NCI-H510A (cell line): ENCODE data around the gene TEP1.
"Not testable (repeated sequence)": the region's sequence is repeated elsewhere in the genome, so short reads cannot be mapped to it uniquely, and the experiment has no call there.

Experiments used
- DNase-seq: peaks from one replicate; lab custom pipeline; 2025; lab: John Stamatoyannopoulos, UW

The TEP1 gene

GRCh38 chr14:20412876-20413743 lies at the start of gene TEP1:
Gene TEP1, minus strand, starts transcription at chr14:20413501. Its CDS starts 5,062 bp downstream, at chr14:20408439.
- DNase-seq: peak; percentile 83

GRCh38 chr14:20461225-20462141 lies 48.2 kb upstream of the TEP1 start, which contains the start of gene PIP4P1:
Gene PIP4P1, minus strand, starts transcription at chr14:20461434. Its CDS starts 109 bp downstream, at chr14:20461325.
- peak; percentile 98 for DNase-seq

- peak; percentile 48 for DNase-seq
Measured at GRCh38 chr14:20460458-20461224, 47.3 kb upstream of the TEP1 start.

- no peak for DNase-seq
Measured at GRCh38 chr14:20458031-20458789, 44.9 kb upstream of the TEP1 start.

- DNase-seq: no peak
Measured at GRCh38 chr14:20456971-20457370, 43.7 kb upstream of the TEP1 start.

- DNase-seq: peak; percentile 66
Measured at GRCh38 chr14:20455355-20456300, 42.3 kb upstream of the TEP1 start.

GRCh38 chr14:20454516-20455354 lies 41.4 kb upstream of the TEP1 start, which contains the start of the genes APEX1 and OSGEP:
Gene APEX1, plus strand, starts transcription at chr14:20455226. Its CDS starts 420 bp downstream, at chr14:20455646.
Gene OSGEP, minus strand, starts transcription at chr14:20454812. Its CDS starts 129 bp downstream, at chr14:20454683.
- DNase-seq: peak; percentile 95

- not testable (repeated sequence) for DNase-seq
Measured at GRCh38 chr14:20452831-20453230, 39.5 kb upstream of the TEP1 start.

- no peak for DNase-seq
Measured at GRCh38 chr14:20446889-20447288, 33.6 kb upstream of the TEP1 start.

- DNase-seq: not testable (repeated sequence)
Measured at GRCh38 chr14:20443650-20444049, 30.3 kb upstream of the TEP1 start.

- DNase-seq: no peak
Measured at GRCh38 chr14:20441461-20441860, 28.2 kb upstream of the TEP1 start.

GRCh38 chr14:20440882-20441281 lies 27.6 kb upstream of the TEP1 start:
- peak; percentile 14 for DNase-seq

- no peak for DNase-seq
Measured at GRCh38 chr14:20440465-20440864, 27.2 kb upstream of the TEP1 start.

GRCh38 chr14:20438664-20439063 lies 25.4 kb upstream of the TEP1 start:
- DNase-seq: no peak

- no peak for DNase-seq
Measured at GRCh38 chr14:20436363-20436755, 23.1 kb upstream of the TEP1 start.

GRCh38 chr14:20435582-20436362 lies 22.5 kb upstream of the TEP1 start, which contains the start of gene KLHL33:
Gene KLHL33, minus strand, starts transcription at chr14:20436166. Its CDS starts 355 bp downstream, at chr14:20435811.
- no peak for DNase-seq

GRCh38 chr14:20434701-20435581 lies 21.6 kb upstream of the TEP1 start:
- peak; percentile 29 for DNase-seq
